NCI-H1092 treated with DMSO at 0.1 percent for 48 hours (cell line): ENCODE results near the gene EXOC1L.

Experiments
- DNase-seq: peaks from one replicate; lab custom pipeline; 2025; lab: John Stamatoyannopoulos, UW

Gene EXOC1L

GRCh38 chr4:55819634-55820033, at the start of gene EXOC1L:
EXOC1L (plus strand) TSS chr4:55819790; CDS start chr4:55820027, 237 bp downstream.
- DNase-seq, result no peak

GRCh38 chr4:55770662-55771061, 48.9 kb upstream of the EXOC1L start:
- DNase-seq, result no peak

- DNase-seq, result no peak
Measured at GRCh38 chr4:55781341-55781740, 38.2 kb upstream of the EXOC1L start.

- no peak for DNase-seq
Measured at GRCh38 chr4:55781812-55782211, 37.8 kb upstream of the EXOC1L start.

GRCh38 chr4:55783584-55783983, 36.0 kb upstream of the EXOC1L start:
- no peak for DNase-seq

GRCh38 chr4:55784747-55785146, 34.8 kb upstream of the EXOC1L start:
- no peak for DNase-seq

GRCh38 chr4:55791666-55792065, 27.9 kb upstream of the EXOC1L start:
- DNase-seq, result no peak

- DNase-seq, result no peak
Measured at GRCh38 chr4:55793479-55793878, 26.1 kb upstream of the EXOC1L start.

- DNase-seq, result no peak
Measured at GRCh38 chr4:55794053-55794452, 25.5 kb upstream of the EXOC1L start.

GRCh38 chr4:55795341-55795740, 24.2 kb upstream of the EXOC1L start:
- no peak for DNase-seq

- DNase-seq, result no peak
Measured at GRCh38 chr4:55801498-55801897, 18.1 kb upstream of the EXOC1L start.

GRCh38 chr4:55807556-55807955, 12.0 kb upstream of the EXOC1L start:
- DNase-seq, result no peak

- no peak for DNase-seq
Measured at GRCh38 chr4:55808186-55808585, 11.4 kb upstream of the EXOC1L start.

- DNase-seq, result no peak
Measured at GRCh38 chr4:55808632-55809031, 11.0 kb upstream of the EXOC1L start.

GRCh38 chr4:55817691-55818090, 1.9 kb upstream of the EXOC1L start:
- DNase-seq, result no peak

GRCh38 chr4:55820279-55820678, 689 bp downstream of the EXOC1L start:
- DNase-seq, result no peak

GRCh38 chr4:55822329-55822728, 2.7 kb downstream of the EXOC1L start:
- DNase-seq, result no peak

GRCh38 chr4:55824865-55825264, 5.3 kb downstream of the EXOC1L start:
- no peak for DNase-seq

GRCh38 chr4:55826986-55827385, 7.4 kb downstream of the EXOC1L start:
- no peak for DNase-seq

GRCh38 chr4:55827582-55827981, 8.0 kb downstream of the EXOC1L start:
- DNase-seq, result no peak

GRCh38 chr4:55830048-55830447, 10.5 kb downstream of the EXOC1L start:
- no peak for DNase-seq

GRCh38 chr4:55830716-55831115, 11.1 kb downstream of the EXOC1L start:
- DNase-seq, result no peak

GRCh38 chr4:55834086-55834795, 14.7 kb downstream of the EXOC1L start:
- DNase-seq, result no peak

- DNase-seq, result no peak
Measured at GRCh38 chr4:55837903-55838302, 18.3 kb downstream of the EXOC1L start.
